HTR-8/SVneo (cell line): ENCODE results near the gene HSPD1.
"Not testable (repeated sequence)": the region's sequence is repeated elsewhere in the genome, so short reads cannot be mapped to it uniquely, and the experiment has no call there.

Experiments
- DNase-seq: peaks from one replicate; pipeline ENCODE4 v3.0.0; 2011; ENCODE audit warnings: low spot score, mixed read lengths; ENCODE audit not compliant: insufficient read length
- FAIRE-seq: peaks from 2 replicates; lab custom pipeline; 2011; peaks lifted over from hg19 to GRCh38; lab: Jason Lieb, UNC

The HSPD1 gene

GRCh38 chr2:197498235-197498936 lies 1.3 kb downstream of the HSPD1 start:
- DNase-seq: no peak
- FAIRE-seq: no peak

GRCh38 chr2:197497326-197497725 lies 2.3 kb downstream of the HSPD1 start:
- FAIRE-seq (no peak), DNase-seq (no peak)

GRCh38 chr2:197496695-197497094 lies 2.9 kb downstream of the HSPD1 start:
- FAIRE-seq (no peak), DNase-seq (no peak)

- DNase-seq (no peak), FAIRE-seq (no peak)
Measured at GRCh38 chr2:197495433-197496134, 4.1 kb downstream of the HSPD1 start.

GRCh38 chr2:197487385-197487784 lies 12.3 kb downstream of the HSPD1 start:
- DNase-seq: no peak
- FAIRE-seq: no peak

GRCh38 chr2:197486175-197486574 lies 13.5 kb downstream of the HSPD1 start:
- FAIRE-seq (no peak), DNase-seq (no peak)

- not testable (repeated sequence) for DNase-seq, FAIRE-seq
Measured at GRCh38 chr2:197484248-197484647, 15.4 kb downstream of the HSPD1 start.

GRCh38 chr2:197480165-197481036 lies 19.2 kb downstream of the HSPD1 start:
- no peak for FAIRE-seq
- DNase-seq: no peak

- no peak for DNase-seq
- FAIRE-seq: no peak
Measured at GRCh38 chr2:197477797-197478196, 21.8 kb downstream of the HSPD1 start.

- DNase-seq (no peak), FAIRE-seq (no peak)
Measured at GRCh38 chr2:197472166-197472565, 27.5 kb downstream of the HSPD1 start.

GRCh38 chr2:197464175-197464574 lies 35.5 kb downstream of the HSPD1 start:
- no peak for DNase-seq
- no peak for FAIRE-seq

GRCh38 chr2:197461057-197461456 lies 38.6 kb downstream of the HSPD1 start:
- DNase-seq (no peak), FAIRE-seq (no peak)

GRCh38 chr2:197460649-197461048 lies 39.0 kb downstream of the HSPD1 start:
- DNase-seq (no peak), FAIRE-seq (no peak)

- DNase-seq: no peak
- no peak for FAIRE-seq
Measured at GRCh38 chr2:197455428-197455827, 44.2 kb downstream of the HSPD1 start.

GRCh38 chr2:197454923-197455322 lies 44.7 kb downstream of the HSPD1 start:
- DNase-seq (no peak), FAIRE-seq (no peak)

- FAIRE-seq (no peak), DNase-seq (peak; percentile 74)
Measured at GRCh38 chr2:197453914-197454398, 45.7 kb downstream of the HSPD1 start.

- FAIRE-seq (peak; percentile 95), DNase-seq (peak; percentile 96)
Measured at GRCh38 chr2:197453123-197453913, 46.3 kb downstream of the HSPD1 start, which contains the start of gene COQ10B. COQ10B (plus strand) TSS chr2:197453552; CDS start chr2:197453561, 9 bp downstream.

GRCh38 chr2:197452754-197453122 lies 46.9 kb downstream of the HSPD1 start:
- no peak for DNase-seq
- no peak for FAIRE-seq

GRCh38 chr2:197450935-197451358 lies 48.7 kb downstream of the HSPD1 start:
- not testable (repeated sequence) for FAIRE-seq, DNase-seq

- DNase-seq (no peak), FAIRE-seq (no peak)
Measured at GRCh38 chr2:197450465-197450864, 49.2 kb downstream of the HSPD1 start.
